GM18517 (cell line): Measurements from ENCODE around the gene DOP1A.

Experiments
- ATAC-seq: cut with Tn5 transposase; IDR thresholded peaks from one replicate; pipeline ENCODE4 v1.9.1; 2021; ENCODE audit warnings: mild to moderate bottlenecking, moderate library complexity; ENCODE audit not compliant: unreplicated experiment

The DOP1A gene

DNA sequence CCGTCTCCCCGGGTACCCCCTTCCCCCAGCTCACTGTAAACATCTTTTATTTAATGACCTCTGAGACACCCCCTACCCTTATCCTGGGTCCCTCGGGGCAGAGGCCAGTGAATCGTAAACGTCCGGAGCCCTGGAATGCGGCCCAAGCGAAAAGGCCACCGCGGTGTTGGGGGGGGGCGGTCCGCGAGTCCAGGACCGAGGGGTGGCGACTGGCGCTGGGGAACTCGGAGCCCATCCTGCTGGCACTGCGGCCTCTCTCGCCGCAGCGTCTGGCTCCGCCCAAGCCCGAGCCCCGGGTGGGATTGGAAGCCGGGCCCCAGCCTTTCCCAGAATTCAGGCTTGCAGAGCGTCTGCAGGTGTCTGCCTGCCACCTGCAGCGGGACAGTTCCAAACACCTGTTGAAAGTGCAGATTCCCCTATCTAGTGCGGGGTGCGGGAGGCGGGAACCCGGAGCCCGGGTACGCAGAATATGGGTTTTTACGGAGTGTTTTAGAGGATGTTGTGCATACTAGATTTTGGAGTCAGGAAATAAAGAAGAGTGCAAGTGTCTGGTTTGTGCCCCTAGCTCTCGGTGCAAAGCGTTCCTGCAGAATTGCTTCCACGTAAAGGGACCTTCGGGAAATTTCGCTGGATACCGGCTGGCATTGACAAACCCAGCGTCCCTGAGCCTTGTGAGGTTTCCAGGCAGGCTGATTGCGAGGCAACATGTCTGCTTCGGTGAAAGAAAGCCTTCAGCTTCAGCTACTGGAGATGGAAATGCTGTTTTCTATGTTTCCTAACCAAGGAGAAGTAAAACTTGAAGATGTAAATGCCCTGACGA, 126.5 kb downstream of the DOP1A start:
- ATAC-seq = no peak

DNA sequence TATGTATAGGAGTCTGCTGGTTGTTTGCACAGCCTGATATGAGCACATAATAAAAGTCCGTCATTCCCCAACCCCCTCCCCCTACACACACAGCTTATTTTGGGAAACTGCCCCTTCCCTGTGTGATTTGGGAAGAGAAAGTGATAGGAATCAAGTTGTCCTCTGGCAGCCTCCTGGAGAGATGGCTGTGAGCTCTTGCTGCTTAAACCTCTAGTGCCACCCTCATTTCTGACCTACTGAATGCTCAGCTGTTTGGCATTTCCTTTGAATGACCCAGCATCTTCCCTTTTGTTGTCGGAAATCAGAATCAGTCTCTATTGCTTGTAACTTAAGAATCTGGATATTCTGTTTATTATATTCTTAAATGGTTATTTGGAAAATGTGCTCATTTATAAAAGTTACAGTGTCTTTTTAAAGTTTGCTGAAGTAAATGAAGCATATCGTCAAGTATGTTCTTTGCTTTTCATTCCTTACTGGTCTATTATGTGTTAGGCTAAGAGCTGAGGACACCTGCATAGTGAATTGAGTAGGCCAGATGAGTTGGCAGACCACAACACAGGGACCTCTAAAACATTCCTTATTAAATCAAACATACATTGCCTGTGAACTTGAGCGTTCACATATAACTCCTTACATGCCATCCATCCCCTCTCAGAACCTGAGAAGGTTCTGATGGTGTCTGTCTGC, 131.2 kb downstream of the DOP1A start:
- no peak for ATAC-seq

DNA sequence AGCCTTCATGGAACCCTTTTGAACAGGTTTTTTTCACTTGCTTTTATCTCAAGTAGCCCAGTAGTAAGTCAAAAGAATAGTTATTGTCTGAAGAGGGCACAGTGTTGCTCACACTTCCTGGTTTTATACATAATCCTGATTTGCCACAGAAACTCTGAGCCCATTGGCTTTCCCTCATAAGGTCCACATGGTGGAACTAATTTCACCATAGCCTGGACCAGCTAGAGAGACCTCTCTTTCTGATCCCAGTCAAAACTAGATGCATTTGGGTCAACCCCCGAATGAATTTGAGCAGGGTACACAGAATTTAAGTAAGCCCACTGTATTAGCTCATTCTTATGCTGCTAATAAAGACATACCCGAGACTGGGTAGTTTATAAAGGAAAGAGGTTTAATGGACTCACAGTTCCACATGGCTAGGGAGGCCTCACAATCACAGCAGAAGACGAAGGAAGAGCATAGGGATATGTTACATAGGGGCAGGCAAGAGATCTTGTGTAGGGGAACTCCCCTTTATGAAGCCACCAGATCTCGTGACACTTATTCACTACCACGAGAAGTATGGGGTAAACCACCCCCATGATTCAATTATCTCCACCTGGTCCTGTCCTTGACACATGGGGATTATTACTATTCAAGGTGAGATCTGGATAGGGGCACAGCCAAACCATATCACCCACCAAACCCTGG, 131.8 kb downstream of the DOP1A start:
- no peak for ATAC-seq

DNA sequence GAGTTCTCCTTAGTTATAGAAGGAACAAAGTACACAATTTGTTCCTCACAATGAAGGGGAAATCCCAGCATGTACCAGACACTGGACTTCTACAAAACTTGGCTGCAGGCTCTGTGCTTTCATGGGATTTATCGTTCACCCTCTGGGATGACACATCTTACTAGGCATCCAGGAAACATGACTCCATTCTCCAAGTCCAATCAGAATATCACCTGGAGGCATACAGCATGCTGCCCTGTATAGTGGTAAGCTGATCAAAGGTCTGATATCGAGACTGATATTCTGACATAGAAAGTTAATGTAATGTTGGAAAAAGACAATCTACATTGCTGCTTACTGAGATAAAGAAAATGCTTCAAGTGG, 132.4 kb downstream of the DOP1A start:
- ATAC-seq = no peak

DNA sequence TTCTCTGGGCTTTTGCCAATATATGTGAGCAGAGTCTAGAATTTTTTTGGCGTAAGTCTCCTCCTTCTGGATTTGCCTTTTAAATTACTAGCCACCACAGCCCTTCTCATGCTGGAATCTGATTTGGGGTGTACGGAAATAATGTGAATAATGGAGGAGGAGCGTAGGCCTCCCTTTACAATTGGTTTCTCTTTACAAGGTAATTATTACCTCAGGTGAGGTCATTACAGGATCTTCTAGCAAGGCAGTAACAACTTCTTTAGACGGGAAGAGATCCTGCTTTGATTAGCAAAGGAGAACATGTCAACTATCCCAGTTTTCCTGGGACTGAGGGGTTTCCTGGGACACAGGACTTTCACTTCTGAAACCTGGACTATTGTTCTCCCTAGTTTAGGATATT, 134.6 kb downstream of the DOP1A start:
- ATAC-seq = no peak

DNA sequence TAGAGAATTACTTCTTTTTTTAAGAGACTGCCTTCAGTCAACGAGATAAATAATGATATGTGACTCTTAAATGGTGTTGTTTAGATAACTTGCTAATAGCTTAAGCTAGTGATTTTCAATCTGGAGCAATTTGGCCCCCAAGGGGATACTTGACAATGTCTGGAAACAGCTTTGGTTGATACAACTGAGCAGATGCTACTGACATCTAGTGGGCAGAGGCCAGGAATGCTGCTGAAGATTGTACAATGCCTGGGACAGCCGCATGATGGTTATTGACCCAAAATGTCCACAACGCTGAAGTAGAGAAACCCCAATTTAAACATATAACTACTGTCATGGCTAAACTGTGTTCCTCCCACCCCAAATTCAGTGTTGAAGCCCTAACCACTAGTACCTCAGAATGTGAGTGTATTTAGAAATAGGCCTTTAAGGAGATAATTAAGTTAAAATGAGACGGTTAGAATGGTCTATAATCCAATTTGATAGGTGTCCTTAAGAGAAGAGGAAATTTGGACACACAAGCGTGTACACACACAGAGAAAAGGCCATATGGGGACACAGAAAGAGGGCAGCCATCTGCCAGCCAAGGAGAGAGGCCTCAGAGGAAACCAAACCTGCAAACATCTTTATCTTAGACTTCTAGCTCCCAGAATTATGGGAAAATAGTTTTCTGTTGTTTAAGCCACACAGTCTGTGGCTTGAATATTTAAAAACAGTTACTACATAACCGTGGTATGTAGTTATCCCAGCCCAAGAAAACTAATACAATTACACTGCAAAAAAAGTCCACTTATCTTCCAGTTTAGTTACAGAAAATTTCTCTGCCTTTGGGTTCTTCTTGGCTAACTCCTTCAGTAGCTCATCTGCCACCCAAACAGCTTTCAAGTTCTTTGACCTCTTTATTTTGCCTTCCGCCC, 147.9 kb downstream of the DOP1A start:
- peak; percentile 99 for ATAC-seq

DNA sequence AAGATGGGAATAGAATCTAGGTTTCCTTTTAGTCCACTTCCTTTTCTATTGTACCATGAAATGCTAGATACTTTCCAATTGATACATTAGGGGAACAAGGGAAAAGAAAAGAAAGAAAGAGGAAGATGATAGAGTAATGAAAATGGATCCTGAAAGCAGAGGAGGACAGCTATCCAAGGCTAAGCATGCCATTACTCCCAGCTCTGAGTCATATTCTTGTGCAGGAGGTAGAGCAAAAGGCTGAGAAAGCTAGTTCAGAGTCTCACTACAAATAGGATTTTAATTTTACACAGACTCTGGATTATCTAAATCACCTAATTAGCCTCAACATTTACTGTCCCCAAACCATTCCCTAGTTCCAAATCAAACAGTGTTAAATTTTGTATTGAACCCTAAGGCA, 149.3 kb downstream of the DOP1A start:
- ATAC-seq = no peak
